ENCODE data around the gene TADA3.

- TF ChIP-seq POLR2A (IDR thresholded peaks at IDR 0.05; ENCODE audit: low read depth, low read length): peak; percentile 16; the same call in 1 of the 2 replicates
- TF ChIP-seq TAF1 (IDR thresholded peaks at IDR 0.05; ENCODE audit: borderline replicate concordance, low read depth, low read length): no peak
Observed at GRCh38 chr3:9791127-9791526, 1.1 kb downstream of the TADA3 start.
